NCI-H187 treated with DMSO at 0.1 percent for 48 hours (cell line): Measurements from ENCODE around the gene GAS6.

Experiments
- DNase-seq: peaks from one replicate; lab custom pipeline; 2025; lab: John Stamatoyannopoulos, UW

The GAS6 gene

DNA sequence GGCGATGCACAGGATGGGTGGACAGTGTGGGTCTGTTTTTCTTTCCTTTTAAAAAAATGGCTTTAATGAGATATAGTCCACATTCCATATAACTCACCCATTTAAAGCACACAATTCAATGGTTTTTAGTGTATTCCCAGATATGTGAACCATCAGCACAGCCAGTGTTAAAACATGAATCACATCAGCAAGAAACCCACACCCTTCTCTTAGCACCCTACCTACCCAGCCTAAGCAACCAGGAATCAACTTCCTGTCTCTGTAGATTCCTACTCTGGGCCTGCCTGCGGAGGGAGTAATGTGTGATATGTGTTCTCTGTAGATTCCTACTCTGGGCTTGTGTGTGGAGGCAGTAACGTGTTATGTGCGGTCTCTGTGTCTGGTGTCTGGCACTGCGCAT, 92.9 kb downstream of the GAS6 start:
- DNase-seq = no peak
